SK-N-SH treated with all-trans-retinoic acid at 6 μM for 48 hours (cell line): ENCODE results near the gene EDC3.

Experiments used
- CSRNP3 ChIP-seq: fragments of 250-450 bp; sonication (Bioruptor Pico); IDR thresholded peaks from 2 replicates; pipeline ENCODE4 v1.5.1; 2021; ENCODE audit warnings: mild to moderate bottlenecking, moderate library complexity
- SNAI2 ChIP-seq: fragments of 250-450 bp; sonication (Bioruptor Pico); IDR thresholded peaks from 2 replicates; pipeline ENCODE4 v1.5.0; 2020; ENCODE audit warnings: mild to moderate bottlenecking, moderate library complexity
- ZC3H10 ChIP-seq: fragments of 250-450 bp; sonication (Bioruptor Pico); IDR thresholded peaks from 2 replicates; pipeline ENCODE4 v1.5.1; 2021; ENCODE audit warnings: mild to moderate bottlenecking, moderate library complexity
- ZNF70 ChIP-seq: fragments of 450-650 bp; formaldehyde crosslinking; IDR thresholded peaks from 2 replicates; pipeline ENCODE4 v1.5.0; 2020; ENCODE audit warnings: mild to moderate bottlenecking, moderate library complexity

DNA sequence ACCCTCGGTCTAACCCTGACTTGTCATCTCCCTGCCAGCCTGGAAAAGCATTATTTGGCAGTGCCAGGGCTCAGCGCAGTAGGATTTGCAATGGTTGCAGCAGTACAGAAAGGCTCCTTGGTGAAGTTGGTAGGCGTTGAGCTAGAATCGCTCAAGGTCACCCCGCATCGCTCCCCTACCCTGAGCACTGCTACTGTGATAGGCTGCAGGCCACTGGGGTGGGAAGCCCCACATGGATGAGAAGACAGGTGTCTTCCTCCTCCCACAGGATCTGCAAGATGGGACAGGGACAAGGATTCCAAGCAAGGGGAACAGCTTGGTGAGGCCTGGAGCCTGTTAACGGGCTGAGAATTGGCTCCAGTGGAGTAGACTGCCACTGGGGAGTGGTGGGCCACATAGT lies 69.5 kb downstream of the EDC3 start:
- TF ChIP-seq SNAI2 (CRISPR knock-in tag) (no peak), ZNF70 (CRISPR knock-in tag) (no peak), ZC3H10 (CRISPR knock-in tag) (no peak), CSRNP3 (CRISPR knock-in tag) (no peak)
